Endothelial cell of umbilical vein (primary cell): ENCODE data around the gene PXMP2. TPM values are rescaled to one million over a fixed set of nuclear protein-coding genes. Genes with fewer than 3 reads are reported as not detected.

Experiments
- BruUV-seq: library from RNA; stranded (reverse); fragments of 400-500 nt; replicated peaks from 2 replicates; lab custom pipeline; 2021; lab: Mats Ljungman, UMichigan
- CTCF ChIA-PET: fragments of 300-600, 350-600 bp; sonication (Branson Sonifier 250); formaldehyde crosslinking; loops from one replicate; lab custom pipeline; 2021; ENCODE audit warnings: antibody characterized with exemption, inconsistent platforms; lab: Charles Lee
- POLR2A ChIA-PET: fragments of 300-600, 350-600 bp; sonication (Branson Sonifier 250); formaldehyde crosslinking; loops from one replicate; lab custom pipeline; 2021; ENCODE audit warnings: antibody characterized with exemption, inconsistent platforms; lab: Charles Lee
- DNase-seq: peaks from one replicate; pipeline ENCODE4 v3.0.0-alpha.2; 2011; ENCODE audit warnings: low read depth, low spot score
- FAIRE-seq: peaks from 2 replicates; lab custom pipeline; 2011; peaks lifted over from hg19 to GRCh38; lab: Jason Lieb, UNC
- H2AFZ ChIP-seq: 2 replicates; pipeline ENCODE4 v1.6.0; 2012; ENCODE audit warnings: low read depth, low read length, control low read depth, inconsistent platforms
- H3K27ac ChIP-seq: 2 replicates; pipeline ENCODE4 v1.5.1; 2011; ENCODE audit warnings: low read depth, mild to moderate bottlenecking, control low read depth, low read length, moderate library complexity; ENCODE audit not compliant: insufficient read depth
- H3K27me3 ChIP-seq, 2 experiments: 2 replicates each; pipeline versions ENCODE4 v1.6.0 to v1.6.1; 2011; ENCODE audit warnings: low read length in 2 of 2, mixed read lengths in 1 of 2; ENCODE audit not compliant: control insufficient read depth in 2 of 2, insufficient read depth in 2 of 2
- H3K36me3 ChIP-seq, 2 experiments: 2 replicates in 1 of 2; 3 replicates in 1 of 2; pipeline ENCODE4 v1.5.1; 2011; ENCODE audit warnings: low read length in 2 of 2, mild to moderate bottlenecking in 1 of 2, moderate library complexity in 1 of 2; ENCODE audit not compliant: control insufficient read depth in 2 of 2, insufficient read depth in 2 of 2; ENCODE audit errors: extremely low read depth in 1 of 2
- H3K4me1 ChIP-seq: 3 replicates; pipeline ENCODE4 v1.5.1; 2011; ENCODE audit warnings: mild to moderate bottlenecking, low read length; ENCODE audit not compliant: control insufficient read depth, insufficient read depth; ENCODE audit errors: extremely low read depth
- H3K4me2 ChIP-seq: 2 replicates; pipeline ENCODE4 v1.6.1; 2011; ENCODE audit warnings: low read length, control low read depth, mixed read lengths; ENCODE audit not compliant: insufficient read depth
- H3K4me3 ChIP-seq, 3 experiments: fragments of 200-600 bp in 1 of 3; sonication (generic), shearing (Covaris generic) in 1 of 3; replicated peaks in 1 of 3; 2 replicates each; pipeline ENCODE4 v1.5.1; 2011 to 2016; ENCODE audit warnings: control low read depth in 3 of 3, low read length in 3 of 3, mild to moderate bottlenecking in 2 of 3, inconsistent platforms in 1 of 3, low read depth in 1 of 3, moderate library complexity in 1 of 3; ENCODE audit not compliant: insufficient read depth in 1 of 3
- H3K79me2 ChIP-seq: 2 replicates; pipeline ENCODE4 v1.6.0; 2012; ENCODE audit warnings: low read length, inconsistent platforms; ENCODE audit not compliant: control insufficient read depth, insufficient read depth
- H3K9ac ChIP-seq: replicated peaks from 2 replicates; pipeline ENCODE3; 2011; ENCODE audit warnings: low read length, control low read depth; ENCODE audit not compliant: insufficient read depth; ENCODE audit errors: extremely low read depth
- H3K9me1 ChIP-seq: replicated peaks from 3 replicates; pipeline ENCODE4 v1.6.0; 2011; ENCODE audit warnings: mild to moderate bottlenecking, low read length; ENCODE audit not compliant: control insufficient read depth, insufficient read depth; ENCODE audit errors: extremely low read depth
- H3K9me3 ChIP-seq: replicated peaks from 2 replicates; pipeline ENCODE4 v1.5.1; 2012; ENCODE audit warnings: low read length, inconsistent platforms; ENCODE audit not compliant: control insufficient read depth, insufficient read depth
- H4K20me1 ChIP-seq: replicated peaks from 2 replicates; pipeline ENCODE3; 2011; ENCODE audit warnings: mild to moderate bottlenecking, low read length; ENCODE audit not compliant: control insufficient read depth, insufficient read depth; ENCODE audit errors: extremely low read depth
- FOS ChIP-seq: IDR thresholded peaks from 2 replicates; pipeline ENCODE4 v1.6.1; 2011; ENCODE audit warnings: mild to moderate bottlenecking, low read length, moderate library complexity, borderline replicate concordance; ENCODE audit not compliant: insufficient read depth
- GATA2 ChIP-seq: IDR thresholded peaks from 2 replicates; pipeline ENCODE4 v1.7.0; 2011; ENCODE audit warnings: low read depth, mild to moderate bottlenecking, moderate library complexity, mixed read lengths, low read length; ENCODE audit not compliant: insufficient read length, insufficient read depth
- MYC ChIP-seq: IDR thresholded peaks from one replicate; pipeline ENCODE4 v1.6.1; 2011; ENCODE audit warnings: mild to moderate bottlenecking, low read depth, low read length
- POLR2A ChIP-seq: IDR thresholded peaks from 2 replicates; pipeline ENCODE4 v1.6.1; 2012; ENCODE audit warnings: low read depth, mild to moderate bottlenecking, control low read depth, low read length
- POLR2AphosphoS5 ChIP-seq: IDR thresholded peaks from 2 replicates; pipeline ENCODE4 v1.6.1; 2012; ENCODE audit warnings: low read depth, mild to moderate bottlenecking, control low read depth, low read length, moderate library complexity; ENCODE audit not compliant: insufficient read depth
- dilution Hi-C: fragments of 300-500 bp; cut with MboI; formaldehyde crosslinking; loops from one replicate; pipeline ENCODE4 v1.15.0; 2019; ENCODE audit warnings: low sequenced_read_pairs; ENCODE audit not compliant: extremely low pct_ligation_motif_present
- intact Hi-C: fragments of 100-400 bp; cut with micrococcal nuclease; formaldehyde crosslinking; loops from one replicate; pipeline ENCODE4 v1.10.0; 2022
- polyA plus RNA-seq, 4 experiments: library from polyadenylated mRNA; depleted of rRNA in 3 of 4; stranded (reverse) in 3 of 4; unstranded in 1 of 4; fragments of >200 nt; gene quantifications; 2 replicates each; pipeline versions ENCODE4 v1.2.1 to v1.2.3, GENCODE V29; 2011 to 2012; ENCODE audit warnings: missing spikeins in 1 of 4
- total RNA-seq: library from RNA; stranded (reverse); gene quantifications from 2 replicates; pipeline ENCODE4 v1.2.3, GENCODE V29; 2021
- TF ChIP-seq, protein P1 (sequence below): IDR thresholded peaks from 2 replicates; pipeline ENCODE4 v1.6.1; 2011; ENCODE audit not compliant: insufficient read depth, insufficient read length
- TF ChIP-seq, protein P2 (sequence below), 2 donors: IDR thresholded peaks; 1 replicate in 1 of 2; 2 replicates in 1 of 2; pipeline ENCODE4 v1.5.1; 2011; ENCODE audit warnings: low read length in 2 of 2, mild to moderate bottlenecking in 2 of 2, moderate library complexity in 2 of 2, control low read depth in 1 of 2, inconsistent platforms in 1 of 2, low read depth in 1 of 2; ENCODE audit not compliant: insufficient read depth in 1 of 2; ENCODE audit errors: extremely low read depth in 1 of 2

Gene PXMP2
- total and polyA plus RNA-seq, 2 donors (not counting 3 experiments of a cell fraction or from before 2014, with no cell fraction given): 24.0 to 31.5 TPM

- no TSS peak for BruUV-seq
- no peak overlapping the region for H3K9ac ChIP-seq
- intact Hi-C loops: no loop called here
- no peaks in the 10 kb centered on the region for H3K27me3 ChIP-seq
- H3K79me2 ChIP-seq: no peaks in the 10 kb centered on the region
- dilution Hi-C loops: no loop called here
- CTCF ChIA-PET: no interaction called here
- H4K20me1 ChIP-seq: no peaks in the 10 kb centered on the region
- DNase-seq: no peak
- no peak overlapping the region for H3K4me3 ChIP-seq
- TF ChIP-seq FOS: no peak
- TF ChIP-seq, protein P1, sequence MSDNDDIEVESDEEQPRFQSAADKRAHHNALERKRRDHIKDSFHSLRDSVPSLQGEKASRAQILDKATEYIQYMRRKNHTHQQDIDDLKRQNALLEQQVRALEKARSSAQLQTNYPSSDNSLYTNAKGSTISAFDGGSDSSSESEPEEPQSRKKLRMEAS: no peak
- H3K4me2 ChIP-seq: no peak overlapping the region
- H3K9me3 ChIP-seq: no peaks in the 10 kb centered on the region
- no peak for FAIRE-seq
- H3K36me3 ChIP-seq: peaks cover 5 to 8% of the 10 kb centered on the region in 2 experiments
- no peaks in the 10 kb centered on the region for H3K4me1 ChIP-seq
- H3K9me1 ChIP-seq: no peaks in the 10 kb centered on the region
- POLR2A ChIA-PET: no interaction called here
- H3K27ac ChIP-seq: no peak overlapping the region
- no peak overlapping the region for H2AFZ ChIP-seq
Observed at GRCh38 chr12:132642846-132643835, 44.2 kb upstream of the PXMP2 start.

DNA sequence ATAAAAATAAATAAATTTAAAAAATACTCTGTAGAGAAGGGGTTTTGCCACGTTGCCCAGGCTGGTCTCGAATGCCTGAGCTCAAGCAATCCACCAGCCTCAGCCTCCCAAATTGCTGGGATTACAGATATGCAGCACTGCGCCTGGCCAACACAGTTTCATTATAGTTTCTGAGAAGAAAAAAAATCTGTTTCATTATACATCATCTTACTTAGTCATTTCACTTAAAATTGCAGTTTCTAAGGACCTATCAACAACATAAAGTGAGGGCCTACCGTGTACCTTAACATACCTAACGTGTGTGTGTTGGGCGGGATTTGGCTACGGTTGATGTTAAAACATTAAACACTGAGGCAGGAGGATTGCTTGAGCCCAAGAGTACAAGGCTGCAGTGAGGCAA, 40.5 kb upstream of the PXMP2 start:
- no peak for TF ChIP-seq POLR2AphosphoS5
- no peak for TF ChIP-seq GATA2
- no peak for TF ChIP-seq FOS
- TF ChIP-seq, protein P1: no peak
- TF ChIP-seq, protein P2, sequence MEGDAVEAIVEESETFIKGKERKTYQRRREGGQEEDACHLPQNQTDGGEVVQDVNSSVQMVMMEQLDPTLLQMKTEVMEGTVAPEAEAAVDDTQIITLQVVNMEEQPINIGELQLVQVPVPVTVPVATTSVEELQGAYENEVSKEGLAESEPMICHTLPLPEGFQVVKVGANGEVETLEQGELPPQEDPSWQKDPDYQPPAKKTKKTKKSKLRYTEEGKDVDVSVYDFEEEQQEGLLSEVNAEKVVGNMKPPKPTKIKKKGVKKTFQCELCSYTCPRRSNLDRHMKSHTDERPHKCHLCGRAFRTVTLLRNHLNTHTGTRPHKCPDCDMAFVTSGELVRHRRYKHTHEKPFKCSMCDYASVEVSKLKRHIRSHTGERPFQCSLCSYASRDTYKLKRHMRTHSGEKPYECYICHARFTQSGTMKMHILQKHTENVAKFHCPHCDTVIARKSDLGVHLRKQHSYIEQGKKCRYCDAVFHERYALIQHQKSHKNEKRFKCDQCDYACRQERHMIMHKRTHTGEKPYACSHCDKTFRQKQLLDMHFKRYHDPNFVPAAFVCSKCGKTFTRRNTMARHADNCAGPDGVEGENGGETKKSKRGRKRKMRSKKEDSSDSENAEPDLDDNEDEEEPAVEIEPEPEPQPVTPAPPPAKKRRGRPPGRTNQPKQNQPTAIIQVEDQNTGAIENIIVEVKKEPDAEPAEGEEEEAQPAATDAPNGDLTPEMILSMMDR (IDR thresholded peaks at IDR 0.05; ENCODE audit: extremely low read depth in 1 of 2, insufficient read depth in 1 of 2, low read depth in 1 of 2, low read length in 2 of 2): no peak
- TF ChIP-seq MYC: no peak
- TF ChIP-seq POLR2A: no peak
- Histone ChIP-seq H3K9me1 (no peaks in the 10 kb centered on the region), H3K36me3 (peaks cover 5 to 14% of the 10 kb centered on the region in 2 experiments), H3K9me3 (no peaks in the 10 kb centered on the region), H3K4me3 (no peak overlapping the region), H4K20me1 (no peaks in the 10 kb centered on the region), H3K4me1 (no peaks in the 10 kb centered on the region), H3K4me2 (no peak overlapping the region), H3K27ac (no peak overlapping the region), H3K27me3 (no peaks in the 10 kb centered on the region), H2AFZ (no peak overlapping the region), H3K79me2 (no peaks in the 10 kb centered on the region), H3K9ac (no peak overlapping the region)
- dilution Hi-C loops: no loop called here
- no peak for FAIRE-seq
- no peak for DNase-seq
- ChIA-PET CTCF (no interaction called here), POLR2A (no interaction called here)
- BruUV-seq: no TSS peak
- intact Hi-C loops: no loop called here
